Activated T-cell treated with anti-CD3 and anti-CD28 coated beads, Interleukin-2, amount 50 U/mL, for 72 hours (primary cell): ENCODE measurements around the gene NHLH2. TPM values are rescaled to one million over a fixed set of nuclear protein-coding genes. Genes with fewer than 3 reads are reported as not detected.

Source experiments
- total RNA-seq, 2 donors: library from RNA; stranded (reverse); gene quantifications; one replicate each; pipeline ENCODE4 v1.2.3, GENCODE V29; 2022

Gene NHLH2
- total RNA-seq, 2 donors from 2014 or later: 0.10 TPM; not detected in 1

Other genes starting within 250 kb of the NHLH2 start
- gene VANGL1, start 199.2 kb downstream of the NHLH2 start, total RNA-seq: 1 to 10 TPM; 3.8 to 7.0 TPM
- gene CASQ2, start 72.4 kb downstream of the NHLH2 start, total RNA-seq: not detected
- gene SLC22A15, start 135.4 kb upstream of the NHLH2 start, total RNA-seq: 1 to 10 TPM; 1.5 to 2.6 TPM